ENCODE results near the gene ONECUT1. TPM values are rescaled to one million over a fixed set of nuclear protein-coding genes. Genes with fewer than 3 reads are reported as not detected.
"Not testable (repeated sequence)": the region's sequence is repeated elsewhere in the genome, so short reads cannot be mapped to it uniquely, and the experiment has no call there.

ONECUT1 gene
- total RNA-seq (not detected), polyA plus RNA-seq (not detected)
- long read RNA-seq, donor 1 = 0 reads
- long read RNA-seq, donor 2 = 0 reads

- Histone ChIP-seq H3K9me3 (no peaks in the 10 kb centered on the region), H3K27me3 (ENCODE audit: insufficient read depth in 3 of 3, low read length in 2 of 3) (peaks cover 5 to 91% (median 58%) of the 10 kb centered on the region in 3 donors), H3K27ac (no peak within 1 kb of the TSS), H3K36me3 (ENCODE audit: insufficient read depth in 1 of 2, low read depth in 1 of 2) (no peaks in the 10 kb centered on the region), H3K4me3 (peak within 1 kb of the TSS; percentile 67), H3K4me1 (peaks cover 23% of the 10 kb centered on the region)
- DNase-seq (peak; percentile 45 to 75), ATAC-seq (peak; percentile 60 to 85 (median 77))
- TF ChIP-seq, protein P1, sequence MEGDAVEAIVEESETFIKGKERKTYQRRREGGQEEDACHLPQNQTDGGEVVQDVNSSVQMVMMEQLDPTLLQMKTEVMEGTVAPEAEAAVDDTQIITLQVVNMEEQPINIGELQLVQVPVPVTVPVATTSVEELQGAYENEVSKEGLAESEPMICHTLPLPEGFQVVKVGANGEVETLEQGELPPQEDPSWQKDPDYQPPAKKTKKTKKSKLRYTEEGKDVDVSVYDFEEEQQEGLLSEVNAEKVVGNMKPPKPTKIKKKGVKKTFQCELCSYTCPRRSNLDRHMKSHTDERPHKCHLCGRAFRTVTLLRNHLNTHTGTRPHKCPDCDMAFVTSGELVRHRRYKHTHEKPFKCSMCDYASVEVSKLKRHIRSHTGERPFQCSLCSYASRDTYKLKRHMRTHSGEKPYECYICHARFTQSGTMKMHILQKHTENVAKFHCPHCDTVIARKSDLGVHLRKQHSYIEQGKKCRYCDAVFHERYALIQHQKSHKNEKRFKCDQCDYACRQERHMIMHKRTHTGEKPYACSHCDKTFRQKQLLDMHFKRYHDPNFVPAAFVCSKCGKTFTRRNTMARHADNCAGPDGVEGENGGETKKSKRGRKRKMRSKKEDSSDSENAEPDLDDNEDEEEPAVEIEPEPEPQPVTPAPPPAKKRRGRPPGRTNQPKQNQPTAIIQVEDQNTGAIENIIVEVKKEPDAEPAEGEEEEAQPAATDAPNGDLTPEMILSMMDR (IDR thresholded peaks at IDR 0.05) = no peak
- 0 to 1% (median 1%) methylated on average over 54 to 64 of the region's 64 CpGs for WGBS, 3 donors
- intact Hi-C loops (cut with DNase I) = no loop called here
Measured at GRCh38 chr15:52790169-52790708, at the start of gene ONECUT1. Gene ONECUT1 (minus strand): TSS chr15:52790336. CDS start chr15:52789884, 452 bp downstream.

GRCh38 chr15:52834379-52834778 is 44.2 kb upstream of the ONECUT1 start:
- no peak for ATAC-seq

GRCh38 chr15:52824169-52824942 is 34.2 kb upstream of the ONECUT1 start:
- DNase-seq; H3K27ac ChIP-seq; H3K9me3 ChIP-seq; H3K36me3 ChIP-seq (ENCODE audit: insufficient read depth in 1 of 2, low read depth in 1 of 2); H3K4me1 ChIP-seq; ATAC-seq; intact Hi-C loops (cut with DNase I); H3K4me3 ChIP-seq: not testable (repeated sequence)
- peaks cover 2 to 21% (median 6%) of the 10 kb centered on the region in 3 donors for H3K27me3 ChIP-seq (ENCODE audit: insufficient read depth in 3 of 3, low read length in 2 of 3)
- WGBS, 3 donors = 76 to 79% (median 78%) methylated on average over 14 of the region's 14 CpGs

More at GRCh38 chr15:52834379-52834778, 44.2 kb upstream of the ONECUT1 start:
- H3K4me3 ChIP-seq = no peak overlapping the region
- intact Hi-C loops (cut with DNase I) = no loop called here
- no peak for DNase-seq
- H3K4me1 ChIP-seq = no peaks in the 10 kb centered on the region
- peaks cover 3% of the 10 kb centered on the region for H3K9me3 ChIP-seq
- 62 to 73% (median 71%) methylated on average over 3 of the region's 3 CpGs for WGBS, 3 donors
- H3K36me3 ChIP-seq (ENCODE audit: insufficient read depth in 1 of 2, low read depth in 1 of 2) = no peaks in the 10 kb centered on the region
- TF ChIP-seq, protein P1 (IDR thresholded peaks at IDR 0.05) = no peak
- no peak overlapping the region for H3K27ac ChIP-seq
- no peaks in the 10 kb centered on the region for H3K27me3 ChIP-seq (ENCODE audit: insufficient read depth in 3 of 3, low read length in 2 of 3)

GRCh38 chr15:52822475-52822874 is 32.3 kb upstream of the ONECUT1 start:
- Histone ChIP-seq H3K27ac (no peak overlapping the region), H3K27me3 (ENCODE audit: insufficient read depth in 3 of 3, low read length in 2 of 3) (peaks cover 2 to 21% (median 14%) of the 10 kb centered on the region in 3 donors), H3K4me3 (no peak overlapping the region), H3K9me3 (peaks cover 2% of the 10 kb centered on the region), H3K4me1 (no peaks in the 10 kb centered on the region), H3K36me3 (ENCODE audit: insufficient read depth in 1 of 2, low read depth in 1 of 2) (no peaks in the 10 kb centered on the region)
- no peak for DNase-seq
- no peak for ATAC-seq
- intact Hi-C loops (cut with DNase I) = no loop called here
- TF ChIP-seq, protein P1 (IDR thresholded peaks at IDR 0.05) = no peak
- 53 to 78% (median 77%) methylated on average over 2 of the region's 2 CpGs for WGBS, 3 donors

- Histone ChIP-seq H3K4me1 (no peaks in the 10 kb centered on the region), H3K36me3 (ENCODE audit: insufficient read depth in 1 of 2, low read depth in 1 of 2) (no peaks in the 10 kb centered on the region), H3K27me3 (ENCODE audit: insufficient read depth in 3 of 3, low read length in 2 of 3) (peaks cover 2 to 19% (median 17%) of the 10 kb centered on the region in 3 donors), H3K27ac (no peak overlapping the region), H3K4me3 (no peak overlapping the region), H3K9me3 (peaks cover 8% of the 10 kb centered on the region)
- intact Hi-C loops (cut with DNase I) = no loop called here
- DNase-seq (no peak), ATAC-seq (no peak)
- WGBS, 3 donors = 75 to 80% (median 77%) methylated on average over 4 of the region's 4 CpGs
- TF ChIP-seq, protein P1 (IDR thresholded peaks at IDR 0.05) = no peak
Measured at GRCh38 chr15:52819253-52819652, 29.1 kb upstream of the ONECUT1 start.

GRCh38 chr15:52815899-52816298 is 25.8 kb upstream of the ONECUT1 start:
- peaks cover under 1 to 25% (median 12%) of the 10 kb centered on the region in 3 donors for H3K27me3 ChIP-seq (ENCODE audit: insufficient read depth in 3 of 3, low read length in 2 of 3)
- H3K9me3 ChIP-seq; H3K36me3 ChIP-seq (ENCODE audit: insufficient read depth in 1 of 2, low read depth in 1 of 2); H3K27ac ChIP-seq; ATAC-seq; H3K4me1 ChIP-seq; intact Hi-C loops (cut with DNase I); H3K4me3 ChIP-seq; DNase-seq: not testable (repeated sequence)
- 33% methylated on average over 1 of the region's 1 CpG; no CpG with 5 or more reads in 2 of the 3 donors for WGBS, 3 donors

Measured in psoas muscle (tissue), 8 donors.